ENCODE data around the gene ITPR1.
"Not testable (repeated sequence)": the region's sequence is repeated elsewhere in the genome, so short reads cannot be mapped to it uniquely, and the experiment has no call there.

Gene ITPR1

GRCh38 chr3:4456780-4457179 lies 36.4 kb upstream of the ITPR1 start:
- not testable (repeated sequence) for H3K79me1 ChIP-seq (ENCODE audit: low read length); H2BK15ac ChIP-seq (replicated peaks; ENCODE audit: low read depth); H3K4me1 ChIP-seq (ENCODE audit: control insufficient read depth, low read depth, low read length); H3K79me2 ChIP-seq (ENCODE audit: control insufficient read depth, insufficient read depth, low read length); H2AK5ac ChIP-seq (ENCODE audit: low read length); H3K18ac ChIP-seq (ENCODE audit: low read length); H4K5ac ChIP-seq (ENCODE audit: low read length); H3K23ac ChIP-seq (ENCODE audit: low read length); H3K4me3 ChIP-seq (ENCODE audit: low read length); H3K56ac ChIP-seq (ENCODE audit: low read length); H3K27ac ChIP-seq (ENCODE audit: low read depth, low read length); H3K27me3 ChIP-seq (ENCODE audit: insufficient read depth, low read length, poor library complexity); H2BK120ac ChIP-seq (ENCODE audit: low read depth, low read length); H3K4ac ChIP-seq (ENCODE audit: low read depth, low read length); H4K8ac ChIP-seq (ENCODE audit: low read depth, low read length); H3K9ac ChIP-seq (ENCODE audit: low read length); H2BK5ac ChIP-seq (ENCODE audit: low read length); H3K4me2 ChIP-seq (ENCODE audit: low read length); DNase-seq; H3K36me3 ChIP-seq (ENCODE audit: control insufficient read depth, insufficient read depth, low read length)
- WGBS (ENCODE audit: extremely low coverage, insufficient coverage, low lambda C conversion rate), result 100% methylated on average over 4 of the region's 14 CpGs

GRCh38 chr3:4458961-4459360 lies 34.2 kb upstream of the ITPR1 start:
- H3K4me3 ChIP-seq (ENCODE audit: low read length), result no peak overlapping the region
- H2BK15ac ChIP-seq (replicated peaks; ENCODE audit: low read depth), result no peak overlapping the region
- no peak overlapping the region for H3K56ac ChIP-seq (ENCODE audit: low read length)
- H3K79me2 ChIP-seq (ENCODE audit: control insufficient read depth, insufficient read depth, low read length), result no peaks in the 10 kb centered on the region
- H4K5ac ChIP-seq (ENCODE audit: low read length), result no peak overlapping the region
- H3K9ac ChIP-seq (ENCODE audit: low read length), result no peak overlapping the region
- H3K36me3 ChIP-seq (ENCODE audit: control insufficient read depth, insufficient read depth, low read length), result no peaks in the 10 kb centered on the region
- H3K4me2 ChIP-seq (ENCODE audit: low read length), result no peak overlapping the region
- H3K27ac ChIP-seq (ENCODE audit: low read depth, low read length), result no peak overlapping the region
- DNase-seq, result no peak
- no peak overlapping the region for H2BK120ac ChIP-seq (ENCODE audit: low read depth, low read length)
- H3K18ac ChIP-seq (ENCODE audit: low read length), result no peak overlapping the region
- no peak overlapping the region for H4K8ac ChIP-seq (ENCODE audit: low read depth, low read length)
- H3K4ac ChIP-seq (ENCODE audit: low read depth, low read length), result no peak overlapping the region
- H3K4me1 ChIP-seq (ENCODE audit: control insufficient read depth, low read depth, low read length), result no peaks in the 10 kb centered on the region
- WGBS (ENCODE audit: extremely low coverage, insufficient coverage, low lambda C conversion rate), result no CpG with 5 or more reads among the region's 3 CpGs
- H3K23ac ChIP-seq (ENCODE audit: low read length), result no peak overlapping the region
- no peaks in the 10 kb centered on the region for H3K79me1 ChIP-seq (ENCODE audit: low read length)
- H2BK5ac ChIP-seq (ENCODE audit: low read length), result no peak overlapping the region
- no peak overlapping the region for H2AK5ac ChIP-seq (ENCODE audit: low read length)
- H3K27me3 ChIP-seq (ENCODE audit: insufficient read depth, low read length, poor library complexity), result no peaks in the 10 kb centered on the region

- Histone ChIP-seq H3K79me1 (ENCODE audit: low read length) (no peaks in the 10 kb centered on the region), H2BK15ac (replicated peaks; ENCODE audit: low read depth) (no peak overlapping the region), H3K56ac (ENCODE audit: low read length) (no peak overlapping the region), H4K8ac (ENCODE audit: low read depth, low read length) (no peak overlapping the region), H3K4ac (ENCODE audit: low read depth, low read length) (no peak overlapping the region), H3K4me2 (ENCODE audit: low read length) (no peak overlapping the region), H3K27ac (ENCODE audit: low read depth, low read length) (no peak overlapping the region), H4K5ac (ENCODE audit: low read length) (no peak overlapping the region), H2BK5ac (ENCODE audit: low read length) (no peak overlapping the region), H3K23ac (ENCODE audit: low read length) (no peak overlapping the region), H2BK120ac (ENCODE audit: low read depth, low read length) (no peak overlapping the region), H3K9ac (ENCODE audit: low read length) (no peak overlapping the region), H2AK5ac (ENCODE audit: low read length) (no peak overlapping the region), H3K18ac (ENCODE audit: low read length) (no peak overlapping the region), H3K27me3 (ENCODE audit: insufficient read depth, low read length, poor library complexity) (no peaks in the 10 kb centered on the region), H3K36me3 (ENCODE audit: control insufficient read depth, insufficient read depth, low read length) (no peaks in the 10 kb centered on the region), H3K79me2 (ENCODE audit: control insufficient read depth, insufficient read depth, low read length) (no peaks in the 10 kb centered on the region), H3K4me1 (ENCODE audit: control insufficient read depth, low read depth, low read length) (no peaks in the 10 kb centered on the region), H3K4me3 (ENCODE audit: low read length) (no peak overlapping the region)
- no CpG with 5 or more reads among the region's 4 CpGs for WGBS (ENCODE audit: extremely low coverage, insufficient coverage, low lambda C conversion rate)
- no peak for DNase-seq
Observed at GRCh38 chr3:4460334-4460733, 32.8 kb upstream of the ITPR1 start.

- Histone ChIP-seq H3K18ac (ENCODE audit: low read length) (no peak overlapping the region), H3K56ac (ENCODE audit: low read length) (no peak overlapping the region), H3K27me3 (ENCODE audit: insufficient read depth, low read length, poor library complexity) (no peaks in the 10 kb centered on the region), H4K5ac (ENCODE audit: low read length) (no peak overlapping the region), H4K8ac (ENCODE audit: low read depth, low read length) (no peak overlapping the region), H3K36me3 (ENCODE audit: control insufficient read depth, insufficient read depth, low read length) (no peaks in the 10 kb centered on the region), H2BK15ac (replicated peaks; ENCODE audit: low read depth) (no peak overlapping the region), H3K79me2 (ENCODE audit: control insufficient read depth, insufficient read depth, low read length) (no peaks in the 10 kb centered on the region), H3K4me3 (ENCODE audit: low read length) (no peak overlapping the region), H3K4ac (ENCODE audit: low read depth, low read length) (no peak overlapping the region), H3K9ac (ENCODE audit: low read length) (no peak overlapping the region), H2AK5ac (ENCODE audit: low read length) (no peak overlapping the region), H3K79me1 (ENCODE audit: low read length) (no peaks in the 10 kb centered on the region), H3K27ac (ENCODE audit: low read depth, low read length) (no peak overlapping the region), H3K23ac (ENCODE audit: low read length) (no peak overlapping the region), H3K4me2 (ENCODE audit: low read length) (no peak overlapping the region), H3K4me1 (ENCODE audit: control insufficient read depth, low read depth, low read length) (no peaks in the 10 kb centered on the region), H2BK5ac (ENCODE audit: low read length) (no peak overlapping the region), H2BK120ac (ENCODE audit: low read depth, low read length) (no peak overlapping the region)
- no CpG with 5 or more reads among the region's 2 CpGs for WGBS (ENCODE audit: extremely low coverage, insufficient coverage, low lambda C conversion rate)
- DNase-seq, result no peak
Observed at GRCh38 chr3:4461468-4462090, 31.6 kb upstream of the ITPR1 start.

- no CpG with 5 or more reads among the region's 3 CpGs for WGBS (ENCODE audit: extremely low coverage, insufficient coverage, low lambda C conversion rate)
- H3K56ac ChIP-seq (ENCODE audit: low read length), result no peak overlapping the region
- no peak overlapping the region for H2BK120ac ChIP-seq (ENCODE audit: low read depth, low read length)
- no peak overlapping the region for H3K18ac ChIP-seq (ENCODE audit: low read length)
- H3K4ac ChIP-seq (ENCODE audit: low read depth, low read length), result no peak overlapping the region
- no peak overlapping the region for H2BK5ac ChIP-seq (ENCODE audit: low read length)
- no peaks in the 10 kb centered on the region for H3K4me1 ChIP-seq (ENCODE audit: control insufficient read depth, low read depth, low read length)
- no peak overlapping the region for H2AK5ac ChIP-seq (ENCODE audit: low read length)
- no peak overlapping the region for H2BK15ac ChIP-seq (replicated peaks; ENCODE audit: low read depth)
- H3K79me1 ChIP-seq (ENCODE audit: low read length), result no peaks in the 10 kb centered on the region
- no peaks in the 10 kb centered on the region for H3K36me3 ChIP-seq (ENCODE audit: control insufficient read depth, insufficient read depth, low read length)
- no peak overlapping the region for H3K23ac ChIP-seq (ENCODE audit: low read length)
- no peak overlapping the region for H3K9ac ChIP-seq (ENCODE audit: low read length)
- H4K5ac ChIP-seq (ENCODE audit: low read length), result no peak overlapping the region
- no peak overlapping the region for H3K4me2 ChIP-seq (ENCODE audit: low read length)
- H3K79me2 ChIP-seq (ENCODE audit: control insufficient read depth, insufficient read depth, low read length), result no peaks in the 10 kb centered on the region
- H4K8ac ChIP-seq (ENCODE audit: low read depth, low read length), result no peak overlapping the region
- no peak overlapping the region for H3K4me3 ChIP-seq (ENCODE audit: low read length)
- DNase-seq, result no peak
- no peak overlapping the region for H3K27ac ChIP-seq (ENCODE audit: low read depth, low read length)
- no peaks in the 10 kb centered on the region for H3K27me3 ChIP-seq (ENCODE audit: insufficient read depth, low read length, poor library complexity)
Observed at GRCh38 chr3:4462369-4463040, 30.6 kb upstream of the ITPR1 start.

GRCh38 chr3:4464576-4464975 lies 28.6 kb upstream of the ITPR1 start:
- Histone ChIP-seq H3K79me2 (ENCODE audit: control insufficient read depth, insufficient read depth, low read length) (no peaks in the 10 kb centered on the region), H3K56ac (ENCODE audit: low read length) (no peak overlapping the region), H2BK15ac (replicated peaks; ENCODE audit: low read depth) (no peak overlapping the region), H4K8ac (ENCODE audit: low read depth, low read length) (no peak overlapping the region), H3K27ac (ENCODE audit: low read depth, low read length) (no peak overlapping the region), H4K5ac (ENCODE audit: low read length) (no peak overlapping the region), H2AK5ac (ENCODE audit: low read length) (no peak overlapping the region), H3K18ac (ENCODE audit: low read length) (no peak overlapping the region), H3K4me1 (ENCODE audit: control insufficient read depth, low read depth, low read length) (no peaks in the 10 kb centered on the region), H3K4ac (ENCODE audit: low read depth, low read length) (no peak overlapping the region), H3K36me3 (ENCODE audit: control insufficient read depth, insufficient read depth, low read length) (no peaks in the 10 kb centered on the region), H3K79me1 (ENCODE audit: low read length) (no peaks in the 10 kb centered on the region), H3K4me3 (ENCODE audit: low read length) (no peak overlapping the region), H3K9ac (ENCODE audit: low read length) (no peak overlapping the region), H3K4me2 (ENCODE audit: low read length) (no peak overlapping the region), H3K27me3 (ENCODE audit: insufficient read depth, low read length, poor library complexity) (no peaks in the 10 kb centered on the region), H3K23ac (ENCODE audit: low read length) (no peak overlapping the region), H2BK5ac (ENCODE audit: low read length) (no peak overlapping the region), H2BK120ac (ENCODE audit: low read depth, low read length) (no peak overlapping the region)
- no peak for DNase-seq
- no CpG with 5 or more reads among the region's 1 CpG for WGBS (ENCODE audit: extremely low coverage, insufficient coverage, low lambda C conversion rate)
